ENCODE results near the gene ATAT1.

ATAT1 gene

DNA sequence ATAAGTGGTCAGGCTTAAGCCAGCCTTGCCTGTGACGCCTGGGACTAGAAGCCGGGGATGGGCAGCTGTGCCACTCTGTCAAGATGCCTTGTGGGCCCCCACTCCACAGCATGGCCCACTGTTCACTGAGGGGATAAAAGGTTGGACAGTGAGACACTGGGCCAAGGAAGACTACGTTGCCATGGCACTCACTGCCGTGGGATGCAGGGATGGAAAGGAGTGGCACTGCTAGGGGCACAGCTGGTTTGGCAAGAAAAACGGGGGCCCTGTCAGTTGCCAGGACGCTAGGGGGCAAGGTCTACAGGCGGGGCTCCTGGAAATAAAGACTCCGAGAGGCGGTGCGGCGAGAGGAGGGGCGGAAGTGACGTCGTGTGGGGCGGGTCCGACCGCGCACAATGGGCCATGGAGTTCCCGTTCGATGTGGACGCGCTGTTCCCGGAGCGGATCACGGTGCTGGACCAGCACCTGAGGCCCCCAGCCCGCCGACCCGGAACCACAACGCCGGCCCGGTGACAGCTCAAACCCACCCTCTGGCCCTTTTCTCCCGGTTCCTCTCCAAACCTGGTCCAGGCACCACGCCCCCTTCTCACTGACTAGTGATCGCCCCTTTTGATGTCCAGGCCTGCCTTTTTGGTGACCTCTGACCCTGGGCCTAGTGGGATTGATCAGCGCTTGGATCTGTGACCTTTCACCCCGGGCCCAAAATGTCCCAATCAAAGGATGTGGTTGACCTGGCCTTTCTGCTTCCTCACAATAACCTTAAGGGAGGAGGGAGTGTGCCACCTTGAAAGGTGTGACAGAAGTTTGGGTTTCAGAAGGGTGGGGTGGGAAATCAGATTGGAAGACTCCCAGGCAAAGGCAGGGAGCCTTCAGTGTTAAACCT lies at the start of gene ATAT1:
ATAT1 (plus strand) TSS at position 391 of the 883 bp plus-strand sequence.
- FAIRE-seq (peak; percentile 79), DNase-seq (ENCODE audit: extremely low spot score, insufficient read length, low read depth) (peak; percentile 73)

DNA sequence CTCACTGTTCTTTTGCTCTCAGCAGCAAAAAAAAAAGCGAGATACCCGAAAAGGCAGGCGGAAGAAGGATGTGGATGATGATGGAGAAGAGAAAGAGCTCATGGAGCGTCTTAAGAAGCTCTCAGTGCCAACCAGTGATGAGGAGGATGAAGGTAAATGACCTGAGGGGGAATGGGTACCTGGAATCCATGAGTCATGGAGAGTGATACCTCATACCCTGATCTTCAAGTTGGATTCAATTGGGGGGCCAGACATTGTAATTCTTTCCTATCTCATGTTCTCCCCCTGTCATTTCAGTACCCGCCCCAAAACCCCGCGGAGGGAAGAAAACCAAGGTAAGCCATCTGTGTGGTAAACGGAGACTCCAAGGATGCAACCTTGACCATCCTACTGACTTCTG lies 48.6 kb upstream of the ATAT1 start:
- DNase-seq (ENCODE audit: extremely low spot score, insufficient read length, low read depth) (no peak), FAIRE-seq (no peak)

- no peak for DNase-seq (ENCODE audit: extremely low spot score, insufficient read length, low read depth)
- no peak for FAIRE-seq
Observed at GRCh38 chr6:30583921-30584320, 42.8 kb upstream of the ATAT1 start.

GRCh38 chr6:30589754-30590358 lies 36.8 kb upstream of the ATAT1 start:
- DNase-seq (ENCODE audit: extremely low spot score, insufficient read length, low read depth) (no peak), FAIRE-seq (no peak)

- FAIRE-seq (no peak), DNase-seq (ENCODE audit: extremely low spot score, insufficient read length, low read depth) (no peak)
Observed at GRCh38 chr6:30590509-30590908, 36.2 kb upstream of the ATAT1 start.

DNA sequence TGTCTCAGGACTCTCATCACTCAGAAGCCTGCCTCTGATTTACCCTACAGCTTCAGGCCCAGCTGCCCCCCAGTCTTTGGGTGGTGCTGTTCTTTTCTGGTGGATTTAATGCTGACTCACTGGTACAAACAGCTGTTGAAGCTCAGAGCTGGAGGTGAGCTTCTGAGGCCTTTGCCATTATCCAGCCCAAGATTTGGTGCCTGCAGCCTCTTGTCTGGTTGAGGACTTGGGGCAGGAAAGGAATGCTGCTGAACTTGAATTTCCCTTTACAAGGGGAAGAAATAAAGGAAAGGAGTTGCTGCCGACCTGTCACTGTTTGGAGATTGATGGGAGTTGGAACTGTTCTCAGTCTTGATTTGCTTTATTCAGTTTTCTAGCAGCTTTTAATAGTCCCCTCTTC lies 35.7 kb upstream of the ATAT1 start:
- FAIRE-seq: no peak
- no peak for DNase-seq (ENCODE audit: extremely low spot score, insufficient read length, low read depth)

- no peak for DNase-seq (ENCODE audit: extremely low spot score, insufficient read length, low read depth)
- FAIRE-seq: no peak
Observed at GRCh38 chr6:30592287-30592686, 34.4 kb upstream of the ATAT1 start.

GRCh38 chr6:30597315-30598144 lies 29.1 kb upstream of the ATAT1 start:
- peak; percentile 80 for FAIRE-seq
- peak; percentile 50 for DNase-seq (ENCODE audit: extremely low spot score, insufficient read length, low read depth)

- FAIRE-seq: no peak
Observed at GRCh38 chr6:30598912-30599624, 27.6 kb upstream of the ATAT1 start.

DNA sequence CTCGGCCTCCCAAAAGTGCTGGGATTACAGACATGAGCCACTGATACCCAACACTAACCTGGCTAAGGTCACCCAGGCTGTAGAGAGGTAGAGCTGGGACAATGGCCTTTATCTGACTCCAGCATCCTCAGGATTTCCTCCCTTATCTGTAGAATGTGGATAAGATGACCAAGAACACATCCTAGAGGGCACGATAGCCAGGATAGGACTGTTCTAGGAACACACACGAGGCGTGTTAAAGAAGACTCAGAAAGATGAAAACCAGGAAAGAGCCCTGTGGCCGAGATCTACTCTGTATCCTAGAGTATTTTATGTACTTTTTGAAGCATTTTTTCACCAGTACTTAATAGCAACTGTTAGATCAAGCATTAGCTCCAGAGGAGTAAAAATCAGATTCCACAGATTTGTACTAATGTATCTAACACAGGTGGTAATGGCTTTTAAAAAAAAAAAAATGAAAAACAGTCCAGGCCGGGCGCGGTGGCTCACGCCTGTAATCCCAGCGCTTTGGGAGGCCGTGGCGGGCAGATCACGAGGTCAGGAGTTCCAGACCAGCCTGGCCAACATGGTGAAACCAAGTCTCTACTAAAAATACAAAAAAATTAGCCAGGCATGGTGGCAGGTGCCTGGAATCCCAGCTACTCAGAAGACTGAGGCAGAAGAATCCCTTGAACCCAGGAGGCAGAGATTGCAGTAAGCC lies 26.9 kb upstream of the ATAT1 start:
- no peak for DNase-seq (ENCODE audit: extremely low spot score, insufficient read length, low read depth)

More at GRCh38 chr6:30598912-30599624, 27.6 kb upstream of the ATAT1 start:
- no peak for DNase-seq (ENCODE audit: extremely low spot score, insufficient read length, low read depth)

GRCh38 chr6:30600451-30600961 lies 26.2 kb upstream of the ATAT1 start:
- DNase-seq (ENCODE audit: extremely low spot score, insufficient read length, low read depth) (no peak), FAIRE-seq (no peak)

More for the DNA sequence above, 26.9 kb upstream of the ATAT1 start:
- FAIRE-seq: no peak

DNA sequence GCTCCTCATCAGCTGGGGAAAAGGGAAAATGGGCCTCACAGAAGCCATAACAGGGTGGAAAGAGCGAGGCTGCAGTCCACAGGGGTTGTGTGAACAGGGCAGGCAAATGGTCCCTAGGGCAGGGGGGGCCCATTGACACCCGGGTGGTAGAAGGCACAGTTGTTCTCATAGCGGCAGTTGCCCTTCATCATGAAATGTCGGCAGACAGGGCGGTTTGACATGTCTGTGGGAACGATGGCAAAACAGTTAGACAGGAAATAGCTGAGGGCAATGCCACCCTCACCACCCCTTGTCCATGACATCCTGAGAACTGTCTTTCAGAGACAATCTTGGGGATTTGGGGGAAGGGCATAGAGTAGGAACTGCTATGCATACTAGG lies 25.2 kb upstream of the ATAT1 start:
- no peak for DNase-seq (ENCODE audit: extremely low spot score, insufficient read length, low read depth)
- FAIRE-seq: no peak

DNA sequence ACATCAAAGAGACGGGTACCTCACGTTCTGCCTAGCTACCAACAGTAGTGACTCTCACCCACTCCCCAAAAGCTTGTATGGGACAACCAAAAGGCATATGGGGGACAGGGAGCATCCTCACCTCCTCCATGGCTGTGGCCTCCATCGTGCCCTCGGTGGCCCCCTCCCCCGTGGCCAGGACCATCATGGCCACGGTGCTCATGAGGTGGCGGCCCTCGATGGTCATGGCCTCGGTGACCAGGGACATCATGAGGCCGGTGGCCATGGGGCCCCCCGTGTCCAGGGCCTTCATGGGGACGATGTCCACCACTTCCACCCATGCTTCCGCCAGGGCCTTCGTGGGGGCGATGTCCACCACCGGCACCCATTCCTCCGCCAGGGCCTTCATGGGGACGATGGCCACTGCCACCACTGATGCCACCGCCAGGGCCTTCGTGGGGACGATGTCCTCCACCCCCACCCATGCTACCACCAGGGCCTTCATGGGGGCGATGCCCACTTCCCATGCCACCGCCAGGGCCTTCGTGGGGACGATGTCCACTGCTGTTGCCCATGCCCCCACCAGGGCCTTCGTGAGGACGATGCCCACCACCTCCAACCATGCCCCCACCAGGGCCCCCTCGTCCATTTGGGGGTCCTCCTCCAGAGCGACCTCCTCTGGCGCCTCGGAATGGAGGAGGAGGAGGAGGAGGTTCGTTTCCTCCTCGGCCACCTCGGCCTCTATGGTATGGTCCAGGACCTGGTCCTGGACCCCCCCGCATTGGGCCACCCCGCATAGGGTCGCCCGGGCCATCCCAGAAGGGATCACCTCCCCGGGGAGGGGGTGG lies 24.6 kb upstream of the ATAT1 start:
- no peak for FAIRE-seq
- no peak for DNase-seq (ENCODE audit: extremely low spot score, insufficient read length, low read depth)

DNA sequence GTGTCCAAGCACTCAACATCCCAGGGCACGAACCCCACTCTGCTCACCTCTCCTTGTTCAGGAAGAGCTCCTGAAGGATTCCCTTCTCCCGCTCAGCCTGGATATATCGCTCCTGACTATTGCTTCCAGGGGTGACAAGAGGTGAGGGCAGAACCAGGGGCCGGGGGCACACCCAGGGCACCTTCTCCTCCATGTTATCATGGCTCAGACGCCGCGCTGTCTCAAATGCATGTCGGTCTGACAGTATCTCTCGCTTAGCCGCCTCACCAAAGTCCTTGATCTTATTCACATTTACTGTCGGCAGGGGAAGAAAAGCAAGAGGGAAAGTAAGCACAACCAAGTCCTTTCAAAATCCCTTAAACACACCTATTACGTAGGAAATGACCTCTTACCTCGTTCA lies 22.7 kb upstream of the ATAT1 start:
- DNase-seq (ENCODE audit: extremely low spot score, insufficient read length, low read depth): no peak
- FAIRE-seq: no peak

GRCh38 chr6:30610065-30610464 lies 16.6 kb upstream of the ATAT1 start:
- DNase-seq (ENCODE audit: extremely low spot score, insufficient read length, low read depth): no peak
- FAIRE-seq: no peak

- FAIRE-seq (no peak), DNase-seq (ENCODE audit: extremely low spot score, insufficient read length, low read depth) (no peak)
Observed at GRCh38 chr6:30611150-30611855, 15.4 kb upstream of the ATAT1 start.

DNA sequence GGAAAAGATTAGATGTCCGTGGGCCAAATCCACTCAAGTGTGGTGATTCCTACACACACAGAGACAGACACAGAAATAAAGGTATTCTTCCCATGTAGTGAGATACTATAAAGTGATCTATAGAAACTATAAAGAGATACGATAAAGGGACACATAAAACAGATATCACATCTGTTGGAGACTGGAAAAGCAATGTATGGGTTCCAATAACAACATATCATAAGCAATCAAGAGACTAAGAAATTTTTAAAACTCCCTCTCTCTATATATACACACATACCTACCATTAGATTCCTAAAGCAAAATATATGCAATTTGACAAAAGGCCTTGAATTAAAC lies 14.8 kb upstream of the ATAT1 start:
- no peak for FAIRE-seq
- DNase-seq (ENCODE audit: extremely low spot score, insufficient read length, low read depth): no peak

DNA sequence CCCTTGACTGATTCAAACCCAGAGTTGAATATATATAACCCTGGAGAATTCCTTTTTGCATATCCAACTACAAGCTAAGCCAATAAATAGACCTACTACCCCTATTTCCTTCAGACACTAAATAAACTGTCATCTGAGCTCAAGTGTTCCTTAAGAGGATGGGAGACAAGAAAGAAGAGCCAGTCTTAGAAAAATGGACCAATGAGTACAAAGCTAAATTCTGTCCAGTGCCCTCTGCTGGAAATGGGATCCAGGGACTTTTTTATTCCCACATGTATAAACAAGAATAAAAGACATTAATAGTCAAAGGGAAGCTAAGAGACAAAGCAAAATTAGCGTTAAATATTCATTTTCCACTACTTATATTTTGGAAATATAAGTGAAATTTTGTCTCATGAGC lies 14.5 kb upstream of the ATAT1 start:
- FAIRE-seq: no peak
- DNase-seq (ENCODE audit: extremely low spot score, insufficient read length, low read depth): no peak
